MCF 10A (cell line): Measurements from ENCODE around the gene PRRT1B. TPM values are rescaled to one million over a fixed set of nuclear protein-coding genes. Genes with fewer than 3 reads are reported as not detected.

Experiments
- BruUV-seq: library from RNA; stranded (reverse); fragments of 400-500 nt; replicated peaks from 2 replicates; lab custom pipeline; 2021; lab: Mats Ljungman, UMichigan
- CTCF ChIA-PET: fragments of 300-600 bp; sonication (Branson Sonifier 250); formaldehyde crosslinking; extraction: SDS; loops from one replicate; lab custom pipeline; 2021; ENCODE audit warnings: antibody characterized with exemption, inconsistent platforms; lab: Yijun Ruan, JAX
- POLR2A ChIA-PET: fragments of 300-600, 350-650 bp; sonication (Branson Sonifier 250); formaldehyde crosslinking; extraction: SDS; loops from one replicate; lab custom pipeline; 2020; ENCODE audit warnings: antibody characterized with exemption, inconsistent platforms; lab: Yijun Ruan, JAX
- DNase-seq: peaks from one replicate; pipeline ENCODE4 v3.0.0-alpha.2; 2018; ENCODE audit not compliant: unreplicated experiment
- H3K27ac Mint-ChIP-seq: one replicate; pipeline ENCODE4 v1.8.0; 2022; ENCODE audit warnings: mild to moderate bottlenecking, low read depth, mixed read lengths; ENCODE audit not compliant: unreplicated experiment
- H3K27me3 Mint-ChIP-seq: one replicate; pipeline ENCODE4 v1.8.0; 2022; ENCODE audit warnings: mixed read lengths; ENCODE audit not compliant: insufficient read depth, unreplicated experiment
- H3K36me3 Mint-ChIP-seq: one replicate; pipeline ENCODE4 v1.8.0; 2022; ENCODE audit warnings: mild to moderate bottlenecking, moderate library complexity, mixed read lengths; ENCODE audit not compliant: insufficient read depth, unreplicated experiment
- H3K4me1 Mint-ChIP-seq: one replicate; pipeline ENCODE4 v1.8.0; 2022; ENCODE audit warnings: mixed read lengths; ENCODE audit not compliant: insufficient read depth, unreplicated experiment
- H3K4me3 Mint-ChIP-seq: one replicate; pipeline ENCODE4 v1.8.0; 2022; ENCODE audit warnings: mild to moderate bottlenecking, moderate library complexity, mixed read lengths; ENCODE audit not compliant: unreplicated experiment
- H3K9me3 Mint-ChIP-seq: one replicate; pipeline ENCODE4 v1.8.0; 2022; ENCODE audit warnings: mixed read lengths; ENCODE audit not compliant: unreplicated experiment
- CTCF ChIP-seq: fragments of 200-600 bp; IDR thresholded peaks from one replicate; pipeline ENCODE4 v1.8.0; 2022; ENCODE audit warnings: antibody characterized with exemption, mild to moderate bottlenecking; ENCODE audit not compliant: unreplicated experiment
- intact Hi-C: fragments of 100-400 bp; cut with micrococcal nuclease; formaldehyde crosslinking; loops from 2 replicates; pipeline ENCODE4 v1.14.1; 2022
- total RNA-seq: library from RNA; stranded (reverse); gene quantifications from 2 replicates; pipeline ENCODE4 v1.2.3, GENCODE V29; 2022

The PRRT1B gene
- total RNA-seq, 1 experiment from 2014 or later = not detected

GRCh38 chr9:131575946-131576853 is 30.9 kb downstream of the PRRT1B start:
- no peak overlapping the region for H3K4me3 Mint-ChIP-seq
- H3K9me3 Mint-ChIP-seq = no peaks in the 10 kb centered on the region
- H3K36me3 Mint-ChIP-seq = peaks cover 48% of the 10 kb centered on the region
- TF ChIP-seq CTCF = no peak
- no peak overlapping the region for H3K27ac Mint-ChIP-seq
- no peak for DNase-seq
- H3K4me1 Mint-ChIP-seq = no peaks in the 10 kb centered on the region
- no TSS peak for BruUV-seq
- H3K27me3 Mint-ChIP-seq = no peaks in the 10 kb centered on the region
- POLR2A ChIA-PET = interaction anchor here (0.7 to 1.0 kb wide), 2 partner anchors 17 to 41 kb away, joined by 3 read pairs; no protein-coding TSS in a partner anchor
- intact Hi-C loops = no loop called here
- CTCF ChIA-PET = interaction anchor here (1.0 kb wide), 1 partner anchor 14 kb away, joined by 3 read pairs; no protein-coding TSS in a partner anchor

DNA sequence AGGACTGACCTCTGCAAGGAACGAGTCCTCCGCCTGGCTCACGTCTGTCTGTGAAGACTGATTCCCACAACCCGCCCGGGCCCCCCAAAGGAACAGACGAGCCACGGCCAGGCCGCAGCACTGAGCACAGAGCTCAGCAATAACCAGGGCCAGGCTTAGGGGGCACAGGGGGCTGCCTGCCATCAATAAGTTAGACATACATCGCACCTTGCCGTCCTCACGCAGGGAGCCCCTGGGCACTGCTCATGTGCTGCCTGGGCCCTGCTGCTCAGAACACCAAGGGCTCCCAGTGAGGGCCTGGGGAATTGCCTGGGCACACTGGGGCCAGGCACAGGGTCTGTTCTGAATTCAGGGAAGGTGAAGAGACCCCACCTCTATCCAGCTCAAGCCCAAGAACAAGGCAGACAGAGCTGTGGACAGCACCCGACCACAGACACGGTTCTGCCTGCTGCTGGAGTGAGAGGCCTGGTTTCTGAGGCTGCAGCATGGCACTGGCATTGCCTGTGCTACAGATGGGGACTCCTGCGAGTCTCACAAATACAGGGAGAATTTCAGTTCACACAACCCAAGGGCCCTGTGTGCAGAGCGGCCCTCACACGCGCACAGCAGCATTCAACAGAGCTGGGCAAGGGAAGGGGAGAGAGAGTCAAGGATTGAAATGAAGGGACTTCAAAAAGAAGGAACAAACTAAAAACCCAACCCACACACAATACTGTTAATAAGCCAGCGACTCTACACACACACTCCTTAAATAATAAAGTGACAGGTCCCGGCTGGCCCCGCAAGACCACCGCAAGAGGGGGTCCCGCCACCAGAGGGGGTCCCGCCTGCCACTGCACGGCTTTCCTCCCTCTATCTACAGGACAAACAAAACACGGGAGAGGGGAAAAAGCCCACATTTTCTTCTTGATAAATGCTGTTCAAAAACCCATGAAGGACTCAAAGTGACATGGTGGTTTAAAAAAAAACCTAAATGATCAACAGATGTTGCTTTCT is 32.0 kb downstream of the PRRT1B start:
- H3K27ac Mint-ChIP-seq = no peak overlapping the region
- no peaks in the 10 kb centered on the region for H3K9me3 Mint-ChIP-seq
- no peak for TF ChIP-seq CTCF
- DNase-seq = no peak
- H3K27me3 Mint-ChIP-seq = no peaks in the 10 kb centered on the region
- CTCF ChIA-PET = interaction anchor here (0.6 to 1.0 kb wide), 3 partner anchors 13 to 227 kb away, joined by 3 to 4 read pairs (median 3); no protein-coding TSS in a partner anchor
- no peaks in the 10 kb centered on the region for H3K4me1 Mint-ChIP-seq
- H3K36me3 Mint-ChIP-seq = peaks cover 38% of the 10 kb centered on the region
- no peak overlapping the region for H3K4me3 Mint-ChIP-seq
- BruUV-seq = no TSS peak
- POLR2A ChIA-PET = no interaction called here
- intact Hi-C loops = no loop called here

- Mint-ChIP-seq H3K9me3 (no peaks in the 10 kb centered on the region), H3K27ac (no peak overlapping the region), H3K4me3 (no peak overlapping the region)
Measured at GRCh38 chr9:131578021-131578420, 32.7 kb downstream of the PRRT1B start.

More at GRCh38 chr9:131578021-131578420, 32.7 kb downstream of the PRRT1B start:
- H3K36me3 Mint-ChIP-seq = peaks cover 34% of the 10 kb centered on the region
- H3K4me1 Mint-ChIP-seq = no peaks in the 10 kb centered on the region
- no peaks in the 10 kb centered on the region for H3K27me3 Mint-ChIP-seq
- DNase-seq = no peak
- POLR2A ChIA-PET = no interaction called here
- intact Hi-C loops = no loop called here
- CTCF ChIA-PET = no interaction called here
- BruUV-seq = TSS peak; percentile 31
- no peak for TF ChIP-seq CTCF
